Hematopoietic multipotent progenitor cell treated with erythropoietin and hydrocortisone succinate and interleukin-3 and kit ligand, for 6 days (in vitro differentiated cells): Measurements from ENCODE around the gene SHKBP1.
A peak's percentile ranks its signal among the peaks of the same experiment; 100 is the strongest.
"Not testable (repeated sequence)": the region's sequence is repeated elsewhere in the genome, so short reads cannot be mapped to it uniquely, and the experiment has no call there.

Experiments used
- DNase-seq: peaks from one replicate; pipeline ENCODE4 v3.0.0-alpha.2; 2015

The SHKBP1 gene

GRCh38 chr19:40556953-40557530 is 19.6 kb upstream of the SHKBP1 start:
- DNase-seq, result no peak

- DNase-seq, result no peak
Measured at GRCh38 chr19:40559394-40559793, 17.3 kb upstream of the SHKBP1 start.

- no peak for DNase-seq
Measured at GRCh38 chr19:40560092-40560507, 16.6 kb upstream of the SHKBP1 start.

- DNase-seq, result no peak
Measured at GRCh38 chr19:40561947-40562346, 14.7 kb upstream of the SHKBP1 start.

GRCh38 chr19:40564535-40564934 is 12.1 kb upstream of the SHKBP1 start:
- DNase-seq, result not testable (repeated sequence)

- DNase-seq, result no peak
Measured at GRCh38 chr19:40565355-40565754, 11.3 kb upstream of the SHKBP1 start.

GRCh38 chr19:40565910-40566495 is 10.7 kb upstream of the SHKBP1 start:
- DNase-seq, result no peak

- no peak for DNase-seq
Measured at GRCh38 chr19:40567040-40567749, 9.5 kb upstream of the SHKBP1 start.

GRCh38 chr19:40567750-40568494 is 8.8 kb upstream of the SHKBP1 start:
- no peak for DNase-seq

- DNase-seq, result peak; percentile 100
Measured at GRCh38 chr19:40570313-40571004, 6.2 kb upstream of the SHKBP1 start.

GRCh38 chr19:40571005-40571318 is 5.7 kb upstream of the SHKBP1 start:
- no peak for DNase-seq

- no peak for DNase-seq
Measured at GRCh38 chr19:40571831-40572495, 4.7 kb upstream of the SHKBP1 start.

GRCh38 chr19:40575326-40575725 is 1.3 kb upstream of the SHKBP1 start:
- no peak for DNase-seq

GRCh38 chr19:40576151-40576584 is 505 bp upstream of the SHKBP1 start:
- no peak for DNase-seq

GRCh38 chr19:40578442-40578908 is 1.8 kb downstream of the SHKBP1 start:
- peak; percentile 89 for DNase-seq

GRCh38 chr19:40580619-40581018 is 3.9 kb downstream of the SHKBP1 start:
- no peak for DNase-seq

- no peak for DNase-seq
Measured at GRCh38 chr19:40581531-40581930, 4.9 kb downstream of the SHKBP1 start.

- no peak for DNase-seq
Measured at GRCh38 chr19:40582467-40582866, 5.8 kb downstream of the SHKBP1 start.

GRCh38 chr19:40583283-40583682 is 6.6 kb downstream of the SHKBP1 start:
- no peak for DNase-seq

GRCh38 chr19:40584007-40584406 is 7.3 kb downstream of the SHKBP1 start:
- DNase-seq, result peak; percentile 36

- DNase-seq, result no peak
Measured at GRCh38 chr19:40585241-40585981, 8.7 kb downstream of the SHKBP1 start.

- DNase-seq, result no peak
Measured at GRCh38 chr19:40585982-40586422, 9.3 kb downstream of the SHKBP1 start.
